HG03139 (cell line): ENCODE data around the gene PRRG1.
"Not testable (repeated sequence)": the region's sequence is repeated elsewhere in the genome, so short reads cannot be mapped to it uniquely, and the experiment has no call there.

ENCODE experiments used
- ATAC-seq: cut with Tn5 transposase; IDR thresholded peaks from one replicate; pipeline ENCODE4 v1.9.1; 2021; ENCODE audit not compliant: unreplicated experiment

PRRG1 gene

GRCh38 chrX:37378404-37378803 lies 29.2 kb downstream of the PRRG1 start:
- no peak for ATAC-seq

GRCh38 chrX:37378830-37379229 lies 29.7 kb downstream of the PRRG1 start:
- no peak for ATAC-seq

GRCh38 chrX:37380256-37380655 lies 31.1 kb downstream of the PRRG1 start:
- ATAC-seq = no peak

GRCh38 chrX:37380924-37381323 lies 31.8 kb downstream of the PRRG1 start:
- no peak for ATAC-seq

- ATAC-seq = no peak
Observed at GRCh38 chrX:37383313-37383712, 34.1 kb downstream of the PRRG1 start.

GRCh38 chrX:37388413-37388812 lies 39.2 kb downstream of the PRRG1 start:
- ATAC-seq = no peak

- ATAC-seq = no peak
Observed at GRCh38 chrX:37405956-37406355, 56.8 kb downstream of the PRRG1 start.

GRCh38 chrX:37407736-37408135 lies 58.6 kb downstream of the PRRG1 start:
- no peak for ATAC-seq

GRCh38 chrX:37409278-37409677 lies 60.1 kb downstream of the PRRG1 start:
- ATAC-seq = no peak

- no peak for ATAC-seq
Observed at GRCh38 chrX:37420185-37420584, 71.0 kb downstream of the PRRG1 start.

- ATAC-seq = no peak
Observed at GRCh38 chrX:37420756-37421155, 71.6 kb downstream of the PRRG1 start.

GRCh38 chrX:37424000-37424429 lies 74.9 kb downstream of the PRRG1 start:
- ATAC-seq = no peak

- no peak for ATAC-seq
Observed at GRCh38 chrX:37425370-37425769, 76.2 kb downstream of the PRRG1 start.

GRCh38 chrX:37428962-37429361 lies 79.8 kb downstream of the PRRG1 start:
- ATAC-seq = not testable (repeated sequence)

- no peak for ATAC-seq
Observed at GRCh38 chrX:37434362-37434761, 85.2 kb downstream of the PRRG1 start.

- ATAC-seq = no peak
Observed at GRCh38 chrX:37437160-37437559, 88.0 kb downstream of the PRRG1 start.

GRCh38 chrX:37441377-37441776 lies 92.2 kb downstream of the PRRG1 start:
- no peak for ATAC-seq

GRCh38 chrX:37445182-37445581 lies 96.0 kb downstream of the PRRG1 start:
- no peak for ATAC-seq

GRCh38 chrX:37453821-37454220 lies 104.7 kb downstream of the PRRG1 start:
- no peak for ATAC-seq

GRCh38 chrX:37454537-37455285 lies 105.5 kb downstream of the PRRG1 start:
- ATAC-seq = no peak

GRCh38 chrX:37455381-37455780 lies 106.2 kb downstream of the PRRG1 start:
- no peak for ATAC-seq

GRCh38 chrX:37460285-37460684 lies 111.1 kb downstream of the PRRG1 start:
- ATAC-seq = not testable (repeated sequence)

- ATAC-seq = no peak
Observed at GRCh38 chrX:37462346-37462745, 113.2 kb downstream of the PRRG1 start.
